Lung microvascular endothelial cell (primary cell): ENCODE results near the gene PIAS3. TPM values are rescaled to one million over a fixed set of nuclear protein-coding genes. Genes with fewer than 3 reads are reported as not detected.

Source experiments
- DNase-seq, 2 donors: peaks; one replicate each; pipeline versions ENCODE4 v3.0.0 to v3.0.0-alpha.2; 2010; ENCODE audit warnings: low read depth in 2 of 2
- total RNA-seq: library from RNA; depleted of rRNA; stranded (reverse); fragments of >200 nt; gene quantifications from 2 replicates; pipeline ENCODE4 v1.2.1, GENCODE V29; 2014

Gene PIAS3
- total RNA-seq, result 4.1 and 4.8 TPM in 2 replicates

DNA sequence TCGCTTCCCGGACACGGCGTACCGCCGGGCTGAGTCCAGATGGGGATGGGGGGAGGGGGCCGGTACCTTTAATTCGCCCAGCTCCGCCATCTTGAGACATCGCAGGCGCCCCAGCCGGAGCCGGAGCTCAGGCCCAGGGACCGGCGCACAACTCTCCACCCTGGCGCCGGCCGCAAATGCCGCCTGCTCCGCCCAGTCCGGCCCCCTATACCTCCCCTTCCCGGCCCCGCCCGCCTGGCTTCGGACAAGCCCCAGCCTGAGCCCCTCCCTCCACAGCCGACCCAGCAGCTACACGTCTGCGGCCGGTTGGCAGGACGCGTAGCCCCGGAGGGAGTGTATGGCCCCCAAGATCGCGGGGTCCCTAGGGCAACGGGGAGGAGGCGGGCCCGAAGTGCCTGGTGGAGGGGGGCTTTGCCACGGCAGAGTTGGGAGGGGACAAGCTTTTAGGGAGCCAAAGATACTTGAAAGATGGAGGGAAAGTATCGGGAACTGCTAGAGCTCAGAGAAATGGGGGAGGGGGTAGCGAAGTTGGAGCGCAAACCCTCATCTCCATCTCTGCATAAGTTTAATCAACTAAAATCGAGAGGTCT lies at the start of gene PIAS3:
Gene PIAS3, minus strand, starts transcription at position 181 of the 590 bp plus-strand sequence. Its CDS starts 91 bp downstream, at position 90.
- DNase-seq, result peak; percentile 97

DNA sequence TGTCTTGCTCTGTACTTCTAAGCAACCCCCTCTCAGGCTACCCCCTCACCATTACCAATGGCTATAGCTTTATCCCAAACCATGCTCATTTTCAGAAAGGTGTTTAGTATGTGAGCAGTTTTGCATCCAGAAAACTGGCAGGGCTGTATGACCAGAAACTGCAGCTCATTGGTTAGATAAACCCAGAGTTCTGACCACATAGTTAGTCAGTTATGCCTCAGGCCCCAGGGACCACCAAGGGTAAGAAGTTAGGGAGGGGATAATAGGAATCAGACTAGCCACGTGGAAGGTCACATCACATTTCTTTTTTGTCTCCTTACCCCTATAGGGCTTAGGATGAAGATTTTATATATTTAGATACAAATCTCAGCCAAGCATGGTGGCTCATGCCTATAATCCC lies 49.8 kb upstream of the PIAS3 start:
- DNase-seq, result no peak

DNA sequence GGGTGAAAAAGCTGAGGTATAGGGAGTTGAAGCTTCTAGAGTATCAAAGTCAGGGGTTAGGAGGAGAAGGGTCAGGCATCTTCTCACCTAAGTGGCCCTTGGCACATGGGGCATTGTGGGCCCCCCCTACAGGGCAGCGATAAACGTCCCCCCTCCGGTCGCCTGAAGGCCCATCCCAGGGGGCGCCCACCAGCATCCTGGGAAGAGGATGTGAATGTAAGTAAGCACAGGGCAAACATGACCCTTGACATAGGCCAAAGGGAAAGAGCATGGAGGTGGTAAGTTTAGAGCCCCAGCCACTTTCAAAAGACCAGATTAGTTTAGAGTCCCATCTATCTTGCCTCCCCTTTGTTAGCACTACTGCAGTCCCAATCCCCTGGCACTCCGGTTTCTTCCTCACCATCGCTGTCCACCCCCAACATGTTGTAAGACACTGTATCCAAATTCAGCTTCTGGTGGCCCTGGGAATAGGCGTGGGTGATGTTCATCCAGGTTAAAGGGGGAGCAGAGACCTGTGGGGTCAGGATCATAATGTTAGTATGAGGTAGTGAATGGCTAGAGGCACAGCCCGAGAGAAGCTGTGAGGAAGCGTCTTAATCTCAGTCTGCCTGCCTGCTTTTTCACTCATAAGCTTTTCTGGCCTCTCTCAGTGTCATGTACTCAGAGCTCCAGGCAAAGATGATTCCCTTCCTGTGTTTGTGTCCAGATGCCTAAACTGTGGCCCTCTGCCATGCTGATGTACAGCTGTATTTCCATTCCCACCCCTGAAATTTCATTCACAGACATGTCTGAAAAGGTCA lies 48.3 kb upstream of the PIAS3 start:
- peak; percentile 77 to 81 for DNase-seq

DNA sequence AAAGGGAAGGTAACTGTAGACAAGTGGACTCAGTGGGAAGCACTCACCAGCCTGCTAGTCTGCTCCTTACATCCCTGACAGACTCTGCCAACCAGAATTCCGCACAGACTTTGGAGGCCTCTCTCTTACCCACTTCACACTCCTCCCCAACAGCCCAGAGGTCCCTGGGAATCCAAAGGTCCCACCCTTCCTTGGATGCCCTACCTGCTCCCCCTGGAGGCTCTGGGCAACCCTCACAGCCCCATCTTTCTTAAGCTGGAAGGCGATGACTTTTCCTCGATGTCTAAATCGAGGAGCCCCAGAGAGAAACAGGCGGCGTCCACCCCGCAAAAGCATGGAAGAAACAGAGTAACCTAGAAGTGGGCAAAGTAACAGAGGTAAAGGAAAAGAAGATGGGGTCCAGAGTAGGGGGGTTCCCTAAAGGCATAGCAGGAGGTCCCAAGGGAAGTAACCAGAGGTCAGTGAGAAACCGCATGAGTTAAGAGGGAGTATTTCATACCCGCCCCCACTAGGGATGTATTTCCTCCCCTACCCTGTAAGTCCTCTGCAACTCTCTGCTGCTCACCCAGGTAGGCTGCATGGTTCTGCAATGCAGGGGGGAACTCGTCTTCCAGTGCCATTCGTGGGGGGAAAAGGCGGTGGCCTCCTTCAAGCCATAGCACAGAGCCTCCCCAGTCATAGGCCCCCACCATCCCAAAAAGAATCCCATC lies 42.6 kb upstream of the PIAS3 start:
- no peak for DNase-seq

GRCh38 chr1:145898756-145899155 lies 39.9 kb upstream of the PIAS3 start:
- no peak for DNase-seq

DNA sequence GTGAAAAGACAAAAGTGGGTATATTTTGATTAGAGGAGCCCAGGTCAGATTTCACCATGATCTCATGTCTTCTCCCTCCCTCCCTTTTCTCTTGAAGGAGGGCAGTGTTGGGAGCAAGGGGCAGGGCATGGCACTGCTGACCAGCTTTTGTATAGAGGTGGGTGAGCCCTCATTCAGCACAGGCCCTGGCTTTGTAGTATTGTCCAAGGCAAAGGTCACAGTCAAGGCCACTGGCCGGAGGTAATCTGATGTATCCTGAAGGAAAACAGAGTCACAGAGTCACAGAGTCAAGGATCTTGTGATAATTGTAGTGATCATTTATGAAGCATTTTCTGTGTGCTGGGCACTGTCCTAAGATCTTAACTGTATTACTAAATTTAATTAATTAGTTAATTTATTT lies 39.1 kb upstream of the PIAS3 start:
- no peak for DNase-seq

- no peak for DNase-seq
Observed at GRCh38 chr1:145895471-145895870, 36.6 kb upstream of the PIAS3 start.

DNA sequence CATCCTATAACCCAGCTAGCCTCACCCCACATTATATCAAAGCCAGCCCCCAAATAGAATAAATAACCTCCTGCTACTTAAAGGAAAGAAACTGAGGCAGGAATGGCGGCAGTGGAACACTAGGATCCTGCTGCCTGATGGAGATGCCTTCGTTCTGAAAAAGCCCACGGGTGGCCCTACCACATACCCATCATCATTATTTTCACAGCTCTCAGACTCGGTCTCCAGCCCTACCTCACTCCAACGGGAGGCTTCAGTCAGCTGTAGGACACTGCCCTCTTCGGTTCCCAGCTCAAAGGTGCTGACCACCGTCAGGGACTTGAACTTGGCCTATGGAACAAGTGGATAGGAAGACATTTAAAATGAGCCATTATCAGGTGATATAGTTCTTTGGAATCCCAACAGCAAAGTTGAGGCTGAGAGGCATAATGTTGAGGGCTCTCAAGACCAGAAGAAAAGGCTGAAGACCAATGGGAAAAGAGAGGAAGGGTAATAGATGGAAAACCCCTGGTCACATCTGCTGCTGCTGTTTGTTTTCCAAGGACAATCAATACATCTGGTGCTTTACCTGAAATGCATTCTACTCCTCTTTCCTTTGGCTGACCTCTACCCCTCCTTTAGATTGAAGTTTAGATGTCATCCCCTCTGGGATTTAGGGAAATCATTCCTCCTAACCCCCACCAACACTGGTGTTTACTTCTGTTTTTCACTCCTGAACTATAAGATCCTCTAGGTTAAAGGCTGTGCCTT lies 34.6 kb upstream of the PIAS3 start:
- DNase-seq, result no peak

DNA sequence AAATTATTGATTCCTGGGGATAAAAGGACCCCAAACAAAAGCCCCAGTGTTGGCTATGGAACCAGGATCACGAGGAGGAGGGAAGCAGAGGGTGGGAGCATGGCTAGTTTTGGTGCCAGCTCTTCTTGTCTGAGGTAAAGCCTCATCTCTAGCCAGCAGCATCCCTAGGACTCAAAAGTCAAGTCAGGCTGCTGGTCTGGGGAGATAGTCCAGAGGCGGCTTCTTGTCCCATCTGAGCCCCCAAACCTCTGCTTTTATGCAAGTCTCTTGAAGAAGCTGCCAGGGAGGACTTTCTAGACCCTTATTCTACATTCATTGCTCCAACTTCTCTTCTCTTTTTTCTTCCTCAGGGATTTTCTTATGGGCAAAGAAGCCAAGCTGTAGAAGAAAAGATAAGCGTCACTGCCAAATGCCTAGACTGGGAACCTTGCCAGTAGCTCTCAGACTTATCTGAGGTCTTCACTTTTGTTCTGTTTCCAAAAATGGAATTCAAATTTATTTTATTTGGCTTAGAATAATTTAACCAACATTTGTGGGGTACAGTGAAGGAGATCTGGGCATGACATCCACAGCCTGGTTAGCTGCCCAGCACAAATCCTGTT lies 33.7 kb upstream of the PIAS3 start:
- DNase-seq, result peak in 1 of 2 donors; percentile 69

DNA sequence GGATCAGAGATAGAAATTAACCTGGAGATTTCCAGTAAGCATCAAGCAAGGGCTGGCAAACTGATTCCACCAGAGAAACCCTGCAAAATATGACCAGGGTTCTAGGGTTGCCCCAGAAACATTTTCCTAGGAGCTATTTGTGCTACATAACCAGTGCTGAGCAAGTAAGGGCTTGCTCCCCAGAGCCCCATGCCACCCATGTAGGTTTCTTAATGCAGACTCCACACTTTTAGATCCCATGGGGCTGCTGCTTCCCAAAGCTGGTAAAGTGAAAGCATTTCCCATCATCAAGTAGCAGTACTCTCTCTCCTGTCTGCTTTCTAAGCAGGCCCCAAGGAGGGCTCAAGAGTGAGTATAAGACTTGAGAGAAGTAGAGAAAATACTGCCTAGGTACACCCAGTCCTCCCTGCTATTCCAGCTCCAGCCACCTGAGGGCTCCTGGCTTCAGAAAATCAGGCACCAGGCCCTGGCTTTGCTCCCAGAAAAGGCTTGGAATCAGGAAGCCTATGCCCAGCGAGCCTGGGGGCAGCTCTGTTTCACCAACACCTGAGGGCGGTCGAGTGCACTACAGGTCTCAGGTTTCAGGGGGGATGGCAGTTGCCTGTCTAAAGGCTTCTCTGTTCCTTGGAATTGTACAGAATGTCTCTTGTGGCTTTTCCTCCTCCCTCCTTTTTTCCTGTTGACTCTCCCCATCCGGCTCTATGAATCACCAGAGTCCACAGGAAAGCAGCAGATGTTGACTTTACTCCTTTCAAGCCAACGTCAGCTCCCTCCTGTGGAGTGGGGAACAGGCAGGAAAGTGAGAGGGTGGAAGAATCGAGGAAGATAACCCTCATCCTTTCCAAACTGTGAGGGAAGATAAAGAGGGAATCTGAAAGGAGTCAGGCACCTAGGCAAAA lies 33.0 kb upstream of the PIAS3 start:
- peak; percentile 94 to 97 for DNase-seq

- DNase-seq, result peak; percentile 53 to 58
Observed at GRCh38 chr1:145891143-145891542, 32.3 kb upstream of the PIAS3 start.

DNA sequence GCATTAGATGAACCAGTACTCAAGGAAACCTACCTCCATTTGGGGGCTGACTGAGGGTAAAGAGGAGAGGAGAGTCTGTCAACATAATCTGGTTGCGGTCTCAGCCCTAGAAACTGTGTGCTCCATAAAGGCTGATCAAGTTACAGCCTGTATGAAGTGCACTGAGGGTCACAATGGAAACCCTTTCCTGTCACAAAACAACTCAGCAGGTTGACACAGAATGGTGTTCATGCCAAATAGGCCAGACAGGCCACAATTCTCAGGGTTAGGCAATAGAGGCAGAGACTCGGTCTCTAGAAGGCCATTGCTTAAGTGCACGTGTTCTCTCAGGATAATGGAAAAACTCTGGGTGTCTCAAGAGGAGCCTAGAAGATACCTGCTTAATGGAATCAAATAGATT lies 30.8 kb upstream of the PIAS3 start:
- no peak for DNase-seq

- DNase-seq, result no peak
Observed at GRCh38 chr1:145887631-145888030, 28.8 kb upstream of the PIAS3 start.

- DNase-seq, result no peak
Observed at GRCh38 chr1:145886816-145887215, 27.9 kb upstream of the PIAS3 start.

GRCh38 chr1:145886390-145886789 lies 27.5 kb upstream of the PIAS3 start:
- DNase-seq, result no peak

DNA sequence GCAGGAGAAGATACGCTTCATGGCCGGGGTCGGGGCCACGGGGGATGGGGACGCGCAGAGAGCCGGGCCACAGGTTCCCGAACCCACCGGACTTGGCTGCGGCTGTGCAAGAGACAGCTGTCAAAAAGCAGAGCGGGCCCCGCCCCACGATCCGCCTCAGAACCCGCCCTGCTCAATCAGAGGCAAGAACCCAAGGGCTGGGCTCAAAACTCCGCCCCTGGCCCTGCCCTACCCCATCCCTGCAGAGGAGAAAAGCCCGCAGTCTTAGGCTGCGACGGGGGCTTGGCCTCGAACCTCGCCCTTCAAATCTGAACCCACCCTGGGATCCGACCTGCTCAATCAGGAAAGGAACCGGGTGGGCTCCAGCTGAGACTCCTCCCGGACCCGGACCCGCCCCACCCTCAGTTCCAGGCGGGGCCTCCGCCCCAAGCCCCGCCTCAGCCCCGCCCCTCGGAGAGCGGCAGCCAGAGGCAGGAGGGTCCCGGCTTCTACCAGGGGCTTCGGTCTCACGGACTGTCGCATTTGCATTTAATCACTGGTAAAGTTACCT lies 26.9 kb upstream of the PIAS3 start, which contains the start of gene ANKRD35:
Gene ANKRD35, minus strand, starts transcription at position 129 of the 550 bp plus-strand sequence. Its CDS starts 108 bp downstream, at position 21.
- DNase-seq, result peak; percentile 64 to 65

- DNase-seq, result peak in 1 of 2 donors; percentile 84
Observed at GRCh38 chr1:145884675-145885074, 25.8 kb upstream of the PIAS3 start.

DNA sequence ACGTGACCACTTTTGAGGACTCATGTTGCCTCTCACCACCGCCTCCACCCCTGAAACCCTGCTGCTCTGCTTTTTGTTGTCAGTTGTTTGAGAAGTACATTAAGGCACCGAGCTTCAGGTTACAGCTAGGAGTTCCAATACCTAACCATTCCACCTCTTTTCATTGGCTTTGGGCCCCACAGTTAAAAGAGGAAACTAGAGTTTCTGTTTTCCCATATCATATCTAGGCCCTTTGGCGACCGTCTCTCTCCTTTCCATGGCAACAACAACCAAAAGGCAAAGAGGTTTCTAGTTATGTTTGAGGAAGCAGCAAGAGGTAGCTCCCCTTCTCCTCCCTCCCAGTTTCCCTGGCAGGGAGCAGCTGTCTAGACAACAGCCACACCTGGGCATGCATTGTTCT lies 20.9 kb upstream of the PIAS3 start:
- no peak for DNase-seq

DNA sequence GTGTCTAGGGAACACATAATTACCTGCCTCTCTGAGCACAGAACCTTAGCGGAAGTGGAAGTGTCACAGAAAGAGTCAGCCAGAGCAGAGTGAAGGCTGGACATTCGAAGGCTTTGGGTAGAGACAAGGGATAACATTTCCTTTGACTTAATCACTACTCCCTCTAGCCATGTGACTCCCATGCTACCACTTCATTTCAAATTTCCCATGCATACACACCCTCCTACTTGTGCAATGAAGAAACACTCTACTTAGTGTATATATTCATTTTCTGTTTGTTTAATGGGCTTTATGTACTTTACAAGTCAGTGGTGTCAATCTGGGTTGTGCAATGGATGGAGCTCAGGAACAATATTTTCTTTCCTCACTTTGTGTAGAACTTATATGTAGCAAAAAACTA lies 19.8 kb upstream of the PIAS3 start:
- no peak for DNase-seq
